ENCODE measurements around the gene ZDHHC8. TPM values are rescaled to one million over a fixed set of nuclear protein-coding genes. Genes with fewer than 3 reads are reported as not detected.

The ZDHHC8 gene
- total RNA-seq, 6 experiments from 2014 or later = 11.4 to 39.0 (median 28.7) TPM

GRCh38 chr22:20128902-20129746 is 2.5 kb upstream of the ZDHHC8 start:
- peak; percentile 43 to 63 (median 58) for ATAC-seq
- intact Hi-C loops (cut with DNase I) = no loop called here

DNA sequence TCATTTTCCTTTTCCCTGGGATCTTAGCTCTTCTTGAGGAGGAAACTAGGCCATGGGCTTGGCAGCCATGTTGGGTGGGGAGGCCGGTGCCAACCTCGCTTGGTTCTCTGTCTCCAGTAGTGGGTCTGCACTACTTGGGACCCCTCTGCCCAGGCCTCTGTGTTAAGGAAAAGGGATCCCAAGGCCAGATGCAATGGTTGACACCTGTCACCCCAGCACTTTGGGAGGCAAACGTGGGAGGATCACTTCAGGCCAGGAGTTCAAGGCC is 1.9 kb upstream of the ZDHHC8 start:
- Histone ChIP-seq H3K27me3 (no peaks in the 10 kb centered on the region), H3K4me1 (peaks cover 0 to 50% (median 26%) of the 10 kb centered on the region in 4 donors), H3K9me3 (no peaks in the 10 kb centered on the region), H3K27ac (peak overlapping the region in 1 of 3 donors; percentile 58), H3K36me3 (no peaks in the 10 kb centered on the region), H3K4me3 (no peak overlapping the region)
- intact Hi-C loops (cut with DNase I) = no loop called here
- TF ChIP-seq, protein P1, sequence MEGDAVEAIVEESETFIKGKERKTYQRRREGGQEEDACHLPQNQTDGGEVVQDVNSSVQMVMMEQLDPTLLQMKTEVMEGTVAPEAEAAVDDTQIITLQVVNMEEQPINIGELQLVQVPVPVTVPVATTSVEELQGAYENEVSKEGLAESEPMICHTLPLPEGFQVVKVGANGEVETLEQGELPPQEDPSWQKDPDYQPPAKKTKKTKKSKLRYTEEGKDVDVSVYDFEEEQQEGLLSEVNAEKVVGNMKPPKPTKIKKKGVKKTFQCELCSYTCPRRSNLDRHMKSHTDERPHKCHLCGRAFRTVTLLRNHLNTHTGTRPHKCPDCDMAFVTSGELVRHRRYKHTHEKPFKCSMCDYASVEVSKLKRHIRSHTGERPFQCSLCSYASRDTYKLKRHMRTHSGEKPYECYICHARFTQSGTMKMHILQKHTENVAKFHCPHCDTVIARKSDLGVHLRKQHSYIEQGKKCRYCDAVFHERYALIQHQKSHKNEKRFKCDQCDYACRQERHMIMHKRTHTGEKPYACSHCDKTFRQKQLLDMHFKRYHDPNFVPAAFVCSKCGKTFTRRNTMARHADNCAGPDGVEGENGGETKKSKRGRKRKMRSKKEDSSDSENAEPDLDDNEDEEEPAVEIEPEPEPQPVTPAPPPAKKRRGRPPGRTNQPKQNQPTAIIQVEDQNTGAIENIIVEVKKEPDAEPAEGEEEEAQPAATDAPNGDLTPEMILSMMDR (IDR thresholded peaks at IDR 0.05) = no peak
- no peak for TF ChIP-seq POLR2A (IDR thresholded peaks at IDR 0.05)
- WGBS (ENCODE audit: insufficient coverage, low coverage, low lambda C conversion rate, missing lambda C conversion rate) = 47% methylated on average over 2 of the region's 3 CpGs
- no peak for ATAC-seq
- DNase-seq = no peak

More at GRCh38 chr22:20128902-20129746, 2.5 kb upstream of the ZDHHC8 start:
- peak overlapping the region in 2 of 3 donors; percentile 39 to 58 for H3K27ac ChIP-seq
- no peaks in the 10 kb centered on the region for H3K9me3 ChIP-seq
- 0% methylated on average over 6 of the region's 18 CpGs for WGBS (ENCODE audit: insufficient coverage, low coverage, low lambda C conversion rate, missing lambda C conversion rate)
- peaks cover 0 to 52% (median 27%) of the 10 kb centered on the region in 4 donors for H3K4me1 ChIP-seq
- no peaks in the 10 kb centered on the region for H3K36me3 ChIP-seq
- H3K27me3 ChIP-seq = no peaks in the 10 kb centered on the region
- DNase-seq = peak; percentile 65 to 90 (median 90)
- TF ChIP-seq, protein P1 (IDR thresholded peaks at IDR 0.05) = peak; percentile 44 to 59 (median 50)
- TF ChIP-seq POLR2A (IDR thresholded peaks at IDR 0.05) = no peak
- H3K4me3 ChIP-seq = no peak overlapping the region

- no peak for ATAC-seq
- H3K36me3 ChIP-seq = no peaks in the 10 kb centered on the region
- H3K27me3 ChIP-seq = no peaks in the 10 kb centered on the region
- no peak for DNase-seq
- H3K27ac ChIP-seq = peak overlapping the region in 1 of 3 donors; percentile 82
- no peak overlapping the region for H3K4me3 ChIP-seq
- peaks cover 0 to 44% (median 22%) of the 10 kb centered on the region in 4 donors for H3K4me1 ChIP-seq
- TF ChIP-seq, protein P1 (IDR thresholded peaks at IDR 0.05) = peak in 2 of 4 donors; percentile 4 to 19
- no peak for TF ChIP-seq POLR2A (IDR thresholded peaks at IDR 0.05)
- intact Hi-C loops (cut with DNase I) = no loop called here
- 80% methylated on average over 1 of the region's 3 CpGs for WGBS (ENCODE audit: insufficient coverage, low coverage, low lambda C conversion rate, missing lambda C conversion rate)
- no peaks in the 10 kb centered on the region for H3K9me3 ChIP-seq
These were observed 1.3 kb upstream of the ZDHHC8 start for GRCh38 chr22:20130319-20130718.

DNA sequence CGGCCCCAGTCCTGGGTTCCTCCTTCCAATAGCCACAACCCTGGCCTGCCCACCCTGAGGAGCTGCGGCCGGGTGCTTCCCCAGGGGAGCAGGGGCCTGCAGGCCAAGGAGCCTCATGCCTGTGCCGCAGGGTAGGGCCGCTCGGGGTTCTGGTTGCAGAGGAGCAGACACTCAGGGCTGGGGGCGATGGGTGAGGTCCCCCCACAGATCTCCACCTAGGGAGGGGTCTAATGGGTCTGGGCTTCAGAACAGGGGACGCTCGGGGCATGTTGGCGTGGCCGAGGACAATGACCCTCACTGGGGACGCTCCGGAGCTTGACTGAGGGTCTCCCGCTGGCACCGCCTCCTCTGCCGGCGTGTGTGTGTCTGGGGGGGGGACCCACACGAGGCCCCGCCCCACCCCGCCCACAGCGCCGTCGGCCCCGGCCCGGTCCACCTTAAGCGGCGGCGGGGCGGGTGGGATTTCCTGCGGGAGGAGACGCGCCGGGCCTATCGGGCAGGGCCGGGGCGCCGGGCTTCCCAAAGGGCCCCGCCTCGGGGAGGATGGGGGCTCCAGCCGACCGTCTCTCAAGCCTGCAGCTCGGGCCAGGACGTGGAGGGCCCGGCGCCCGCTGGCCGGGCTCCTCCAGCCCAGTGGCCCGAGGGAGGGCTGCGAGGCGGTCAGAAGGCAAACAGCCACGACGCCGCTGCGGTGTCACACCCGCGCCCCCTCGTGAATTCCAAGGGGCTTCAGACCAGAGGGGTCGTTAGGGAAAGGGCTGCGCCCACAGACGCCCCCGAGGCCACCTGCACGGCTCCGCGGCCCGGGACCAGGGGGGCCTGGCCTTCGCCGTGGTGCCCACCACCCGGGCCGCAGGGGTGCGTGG is 640 bp upstream of the ZDHHC8 start:
- TF ChIP-seq POLR2A (IDR thresholded peaks at IDR 0.05) = peak; percentile 50
- TF ChIP-seq, protein P1 (IDR thresholded peaks at IDR 0.05) = no peak
- H3K36me3 ChIP-seq = no peaks in the 10 kb centered on the region
- DNase-seq (peak; percentile 88 to 92 (median 91)), ATAC-seq (peak; percentile 74 to 83 (median 81))
- H3K4me1 ChIP-seq = peaks cover 0 to 37% (median 19%) of the 10 kb centered on the region in 4 donors
- H3K27ac ChIP-seq = peak overlapping the region; percentile 69 to 82 (median 74)
- WGBS (ENCODE audit: insufficient coverage, low coverage, low lambda C conversion rate, missing lambda C conversion rate) = 17% methylated on average over 4 of the region's 70 CpGs
- intact Hi-C loops (cut with DNase I) = no loop called here
- peak overlapping the region; percentile 54 to 96 (median 87) for H3K4me3 ChIP-seq
- no peaks in the 10 kb centered on the region for H3K27me3 ChIP-seq
- H3K9me3 ChIP-seq = no peaks in the 10 kb centered on the region

Measured in right lobe of liver (tissue), 6 donors.